Nephron (organoid): Measurements from ENCODE around the gene ATRNL1.

Experiments used
- H3K27ac Mint-ChIP-seq, 3 experiments: 2 replicates each; pipeline ENCODE4 v1.8.0; 2020; ENCODE audit warnings: mixed read lengths in 3 of 3, mild to moderate bottlenecking in 2 of 3, moderate library complexity in 1 of 3
- H3K27me3 Mint-ChIP-seq: 2 replicates; pipeline ENCODE4 v1.8.0; 2021; ENCODE audit warnings: low read depth, mild to moderate bottlenecking, moderate library complexity, mixed read lengths
- H3K36me3 Mint-ChIP-seq: 2 replicates; pipeline ENCODE4 v1.8.0; 2020; ENCODE audit warnings: low read depth, mixed read lengths
- H3K4me1 Mint-ChIP-seq: 2 replicates; pipeline ENCODE4 v1.8.0; 2020; ENCODE audit warnings: mixed read lengths
- H3K4me3 Mint-ChIP-seq, 3 experiments: 2 replicates each; pipeline ENCODE4 v1.8.0; 2020; ENCODE audit warnings: mild to moderate bottlenecking in 3 of 3, mixed read lengths in 3 of 3, moderate library complexity in 2 of 3
- H3K9me3 Mint-ChIP-seq: 2 replicates; pipeline ENCODE4 v1.8.0; 2020; ENCODE audit warnings: mixed read lengths
- TF ChIP-seq, protein P1 (sequence below), 3 experiments: fragments of 200-600 bp; sonication (generic); IDR thresholded peaks; one replicate each; pipeline ENCODE4 v1.5.0; 2021; ENCODE audit warnings: antibody characterized with exemption in 3 of 3; ENCODE audit not compliant: unreplicated experiment in 3 of 3

The ATRNL1 gene

DNA sequence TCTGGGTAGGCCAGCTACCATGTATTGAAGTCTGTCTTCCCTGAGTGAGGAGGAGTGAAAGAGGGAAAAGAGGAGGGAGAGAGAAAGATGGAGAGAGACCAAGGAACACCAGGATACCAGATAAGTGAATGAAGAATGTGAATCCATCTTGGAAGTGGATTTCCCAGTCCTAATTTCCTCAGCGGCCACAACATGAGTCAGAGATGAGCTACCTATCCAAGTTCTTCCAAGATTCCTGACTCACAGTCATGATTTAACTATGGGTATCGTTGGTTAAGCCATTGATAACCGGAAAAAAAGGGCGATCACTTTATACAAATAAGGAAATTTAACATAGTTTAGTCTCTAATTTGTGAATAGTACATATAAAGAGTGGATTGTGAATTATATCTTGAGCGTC lies 561.8 kb downstream of the ATRNL1 start:
- H3K4me3 Mint-ChIP-seq: no peak overlapping the region
- no peak overlapping the region for H3K27ac Mint-ChIP-seq
- no peaks in the 10 kb centered on the region for H3K36me3 Mint-ChIP-seq
- no peaks in the 10 kb centered on the region for H3K4me1 Mint-ChIP-seq
- H3K27me3 Mint-ChIP-seq: no peaks in the 10 kb centered on the region
- TF ChIP-seq, protein P1, sequence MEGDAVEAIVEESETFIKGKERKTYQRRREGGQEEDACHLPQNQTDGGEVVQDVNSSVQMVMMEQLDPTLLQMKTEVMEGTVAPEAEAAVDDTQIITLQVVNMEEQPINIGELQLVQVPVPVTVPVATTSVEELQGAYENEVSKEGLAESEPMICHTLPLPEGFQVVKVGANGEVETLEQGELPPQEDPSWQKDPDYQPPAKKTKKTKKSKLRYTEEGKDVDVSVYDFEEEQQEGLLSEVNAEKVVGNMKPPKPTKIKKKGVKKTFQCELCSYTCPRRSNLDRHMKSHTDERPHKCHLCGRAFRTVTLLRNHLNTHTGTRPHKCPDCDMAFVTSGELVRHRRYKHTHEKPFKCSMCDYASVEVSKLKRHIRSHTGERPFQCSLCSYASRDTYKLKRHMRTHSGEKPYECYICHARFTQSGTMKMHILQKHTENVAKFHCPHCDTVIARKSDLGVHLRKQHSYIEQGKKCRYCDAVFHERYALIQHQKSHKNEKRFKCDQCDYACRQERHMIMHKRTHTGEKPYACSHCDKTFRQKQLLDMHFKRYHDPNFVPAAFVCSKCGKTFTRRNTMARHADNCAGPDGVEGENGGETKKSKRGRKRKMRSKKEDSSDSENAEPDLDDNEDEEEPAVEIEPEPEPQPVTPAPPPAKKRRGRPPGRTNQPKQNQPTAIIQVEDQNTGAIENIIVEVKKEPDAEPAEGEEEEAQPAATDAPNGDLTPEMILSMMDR (IDR thresholded peaks at IDR 0.05; ENCODE audit: unreplicated experiment in 3 of 3): no peak
- H3K9me3 Mint-ChIP-seq: no peaks in the 10 kb centered on the region

DNA sequence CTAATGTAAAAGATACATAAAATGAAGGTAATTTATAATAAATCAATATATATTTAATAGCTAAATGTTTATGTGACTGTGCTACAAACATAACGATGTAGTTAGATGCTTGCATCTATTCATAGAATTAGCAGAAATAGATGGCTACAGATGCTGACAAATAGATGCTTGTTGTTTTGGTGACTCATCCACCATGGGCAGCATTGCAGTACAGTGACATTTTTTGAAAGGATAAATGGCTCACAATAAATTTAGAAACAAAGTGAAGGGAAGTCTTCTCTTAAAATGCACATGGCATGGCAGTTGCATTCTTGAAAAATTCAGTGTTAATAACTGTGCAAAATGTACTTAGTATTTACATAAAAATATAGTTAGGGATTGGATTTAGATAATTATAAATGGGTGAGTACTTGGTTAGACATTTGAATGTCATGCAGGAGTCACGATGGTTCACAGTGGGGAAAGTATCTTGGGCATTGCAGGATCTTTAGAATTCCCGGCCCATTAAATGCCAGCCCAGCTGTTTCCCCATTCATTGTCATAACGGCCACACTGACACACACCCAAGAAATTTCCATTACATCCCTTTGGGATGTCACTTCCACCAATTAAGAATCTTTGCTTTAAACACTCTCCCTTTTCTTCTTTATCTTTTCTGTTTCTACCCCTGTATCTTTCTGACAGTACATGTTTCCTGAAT lies 564.1 kb downstream of the ATRNL1 start:
- Mint-ChIP-seq H3K27me3 (no peaks in the 10 kb centered on the region), H3K9me3 (no peaks in the 10 kb centered on the region), H3K27ac (no peak overlapping the region), H3K4me1 (no peaks in the 10 kb centered on the region), H3K4me3 (no peak overlapping the region), H3K36me3 (no peaks in the 10 kb centered on the region)
- TF ChIP-seq, protein P1 (IDR thresholded peaks at IDR 0.05; ENCODE audit: unreplicated experiment in 3 of 3): no peak

DNA sequence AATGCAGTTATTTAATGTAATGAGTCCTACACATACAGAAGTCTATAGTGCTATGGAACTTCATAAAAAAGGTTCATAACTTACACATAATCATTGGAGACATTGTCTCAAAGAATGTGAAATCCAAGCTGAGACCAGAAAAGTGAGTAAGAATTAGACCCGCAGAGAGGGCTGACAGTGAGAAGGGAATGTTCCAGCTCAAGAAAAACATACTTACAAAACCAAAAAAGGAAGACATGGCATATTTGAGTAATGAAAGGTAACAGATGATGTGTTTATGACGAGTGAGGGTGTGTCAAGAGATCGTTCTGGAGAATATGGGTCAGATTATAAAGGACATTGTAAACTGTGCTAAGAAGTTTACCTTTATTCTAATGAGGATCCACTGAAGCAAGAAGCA lies 566.5 kb downstream of the ATRNL1 start:
- TF ChIP-seq, protein P1 (IDR thresholded peaks at IDR 0.05; ENCODE audit: unreplicated experiment in 3 of 3): no peak
- H3K4me1 Mint-ChIP-seq: no peaks in the 10 kb centered on the region
- no peaks in the 10 kb centered on the region for H3K36me3 Mint-ChIP-seq
- no peaks in the 10 kb centered on the region for H3K27me3 Mint-ChIP-seq
- H3K27ac Mint-ChIP-seq: no peak overlapping the region
- H3K9me3 Mint-ChIP-seq: no peaks in the 10 kb centered on the region
- H3K4me3 Mint-ChIP-seq: no peak overlapping the region

DNA sequence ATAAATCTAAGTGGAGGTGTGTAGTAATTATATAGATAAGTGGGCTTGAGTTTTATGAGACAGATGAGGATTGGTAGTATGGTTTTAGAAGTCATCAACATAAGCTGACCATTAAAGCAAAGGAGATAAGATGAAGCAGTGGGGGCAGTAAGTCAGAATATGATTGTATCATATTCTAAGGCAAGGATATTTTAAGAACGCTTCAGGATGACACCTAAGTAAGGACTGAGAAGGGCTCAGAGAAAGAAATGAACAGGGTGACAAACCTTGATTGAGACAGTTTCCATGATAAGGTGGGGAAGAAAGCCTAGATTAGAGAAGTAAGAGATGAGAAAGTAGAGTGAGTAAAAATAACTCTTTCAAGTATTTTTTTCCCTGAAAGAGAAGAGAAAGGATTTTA lies 567.2 kb downstream of the ATRNL1 start:
- H3K27me3 Mint-ChIP-seq: no peaks in the 10 kb centered on the region
- H3K27ac Mint-ChIP-seq: no peak overlapping the region
- no peaks in the 10 kb centered on the region for H3K4me1 Mint-ChIP-seq
- no peaks in the 10 kb centered on the region for H3K36me3 Mint-ChIP-seq
- H3K4me3 Mint-ChIP-seq: no peak overlapping the region
- TF ChIP-seq, protein P1 (IDR thresholded peaks at IDR 0.05; ENCODE audit: unreplicated experiment in 3 of 3): no peak
- H3K9me3 Mint-ChIP-seq: no peaks in the 10 kb centered on the region

DNA sequence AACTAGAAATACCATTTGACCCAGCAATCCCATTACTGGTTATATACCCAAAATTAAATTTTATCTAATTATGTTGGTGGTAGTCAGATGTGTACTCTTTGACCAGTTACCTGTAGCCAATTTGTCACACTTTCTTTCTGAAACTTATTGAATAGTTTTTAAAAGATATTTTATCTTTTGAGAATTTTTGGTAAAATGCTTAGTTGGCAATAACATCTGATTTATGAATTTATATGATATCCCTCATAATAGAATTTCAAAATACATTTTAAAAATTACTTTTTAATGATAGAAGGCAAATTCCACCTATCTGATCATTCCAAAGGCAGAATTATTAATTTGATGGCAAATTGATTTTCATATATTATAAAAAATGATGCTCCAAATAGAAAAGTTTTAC lies 569.3 kb downstream of the ATRNL1 start:
- Mint-ChIP-seq H3K9me3 (no peaks in the 10 kb centered on the region), H3K36me3 (no peaks in the 10 kb centered on the region), H3K4me3 (no peak overlapping the region), H3K27ac (no peak overlapping the region), H3K27me3 (no peaks in the 10 kb centered on the region), H3K4me1 (no peaks in the 10 kb centered on the region)
- TF ChIP-seq, protein P1 (IDR thresholded peaks at IDR 0.05; ENCODE audit: unreplicated experiment in 3 of 3): no peak

DNA sequence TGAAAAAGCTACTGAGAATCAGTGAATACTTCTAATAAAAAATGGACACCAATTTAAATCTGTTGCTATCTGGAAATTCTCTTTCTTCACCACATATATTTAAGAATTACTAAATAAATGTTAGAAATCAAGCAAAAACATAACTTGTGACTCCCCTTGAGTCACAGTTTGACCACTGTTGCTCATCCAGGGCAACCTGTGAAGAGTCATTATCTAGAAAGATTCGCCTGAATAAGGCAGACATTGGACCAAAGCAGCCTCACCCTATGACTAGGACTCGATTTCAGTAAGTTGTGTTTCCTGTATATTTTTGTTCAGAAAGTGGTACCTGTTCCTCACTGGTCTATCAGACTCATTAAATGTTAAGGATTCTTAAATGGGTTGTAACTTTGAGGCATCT lies 572.4 kb downstream of the ATRNL1 start:
- TF ChIP-seq, protein P1 (IDR thresholded peaks at IDR 0.05; ENCODE audit: unreplicated experiment in 3 of 3): no peak
- H3K27me3 Mint-ChIP-seq: no peaks in the 10 kb centered on the region
- H3K9me3 Mint-ChIP-seq: no peaks in the 10 kb centered on the region
- no peak overlapping the region for H3K4me3 Mint-ChIP-seq
- no peaks in the 10 kb centered on the region for H3K36me3 Mint-ChIP-seq
- H3K27ac Mint-ChIP-seq: no peak overlapping the region
- H3K4me1 Mint-ChIP-seq: no peaks in the 10 kb centered on the region
